Stimulated activated CD4-positive, alpha-beta T cell treated with anti-CD3 and anti-CD28 coated beads, Interleukin-4, amount 100 ng/mL, for 48 hours (primary cell): Measurements from ENCODE around the gene LRG1.

Experiments used
- DNase-seq, 2 donors: peaks; one replicate each; pipeline ENCODE4 v3.0.0-alpha.2; 2020; ENCODE audit warnings: low read depth in 2 of 2

LRG1 gene

DNA sequence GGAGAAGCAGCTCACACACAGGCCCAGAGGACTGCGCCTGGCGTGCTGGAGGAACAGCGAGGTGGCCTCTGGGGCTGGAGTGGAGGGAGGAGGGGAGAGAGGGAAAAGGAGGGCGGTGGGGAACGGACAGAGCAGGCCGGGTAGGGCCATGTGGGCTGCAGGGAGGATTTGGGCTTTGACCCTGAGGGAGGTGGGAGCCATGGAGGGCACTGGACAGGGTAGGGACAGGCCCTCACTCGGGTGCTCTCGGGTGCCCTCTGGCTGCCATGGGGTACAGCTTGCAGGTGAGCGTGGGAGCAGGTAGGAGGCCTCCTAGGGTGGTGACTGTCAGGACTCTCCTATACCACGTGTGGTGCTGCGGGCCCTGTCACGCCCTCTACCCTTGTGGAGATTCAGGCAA lies 44.4 kb downstream of the LRG1 start:
- DNase-seq: no peak

DNA sequence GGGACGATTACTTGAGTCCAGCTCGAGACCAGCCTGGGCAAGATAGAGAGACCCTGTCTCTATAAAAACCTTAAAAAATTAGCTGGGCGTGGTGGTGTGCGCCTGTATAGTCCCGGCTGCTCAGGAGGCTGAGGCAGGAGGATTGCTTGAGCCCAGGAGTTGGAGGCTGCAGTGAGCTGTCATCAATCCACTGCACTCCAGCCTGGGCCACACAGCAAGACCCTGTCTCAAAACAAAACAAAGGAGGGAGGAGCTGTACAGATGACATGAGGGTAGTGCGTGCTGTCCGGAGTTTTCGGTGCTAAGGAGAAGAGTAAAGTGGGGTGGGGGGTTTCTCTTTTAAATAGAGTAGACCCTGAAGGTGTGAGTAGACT lies 45.2 kb downstream of the LRG1 start:
- no peak for DNase-seq

DNA sequence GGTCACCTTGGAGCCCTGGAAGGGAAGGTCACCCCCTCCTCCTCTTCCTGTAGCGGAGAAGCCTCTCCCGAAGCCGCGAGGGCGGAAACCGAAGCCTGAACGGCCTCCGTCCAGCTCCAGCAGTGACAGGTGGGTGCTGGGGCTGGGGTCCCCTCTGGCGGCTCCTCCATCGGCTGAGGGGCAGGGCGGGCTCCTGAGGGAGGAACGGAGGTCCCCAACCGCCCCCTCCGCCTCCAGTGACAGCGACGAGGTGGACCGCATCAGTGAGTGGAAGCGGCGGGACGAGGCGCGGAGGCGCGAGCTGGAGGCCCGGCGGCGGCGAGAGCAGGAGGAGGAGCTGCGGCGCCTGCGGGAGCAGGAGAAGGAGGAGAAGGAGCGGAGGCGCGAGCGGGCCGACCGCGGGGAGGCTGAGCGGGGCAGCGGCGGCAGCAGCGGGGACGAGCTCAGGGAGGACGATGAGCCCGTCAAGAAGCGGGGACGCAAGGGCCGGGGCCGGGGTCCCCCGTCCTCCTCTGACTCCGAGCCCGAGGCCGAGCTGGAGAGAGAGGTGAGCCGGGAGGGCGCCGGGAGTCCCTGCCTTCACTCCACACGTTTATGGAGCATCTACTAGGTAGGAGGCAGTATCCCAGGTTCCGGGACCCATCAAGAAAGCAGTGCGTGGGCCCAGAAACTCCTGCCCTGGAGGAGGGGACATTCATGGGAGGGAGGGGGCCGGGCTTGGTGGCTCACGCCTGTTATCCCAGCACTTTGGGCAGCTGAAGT lies 45.7 kb downstream of the LRG1 start:
- no peak for DNase-seq

DNA sequence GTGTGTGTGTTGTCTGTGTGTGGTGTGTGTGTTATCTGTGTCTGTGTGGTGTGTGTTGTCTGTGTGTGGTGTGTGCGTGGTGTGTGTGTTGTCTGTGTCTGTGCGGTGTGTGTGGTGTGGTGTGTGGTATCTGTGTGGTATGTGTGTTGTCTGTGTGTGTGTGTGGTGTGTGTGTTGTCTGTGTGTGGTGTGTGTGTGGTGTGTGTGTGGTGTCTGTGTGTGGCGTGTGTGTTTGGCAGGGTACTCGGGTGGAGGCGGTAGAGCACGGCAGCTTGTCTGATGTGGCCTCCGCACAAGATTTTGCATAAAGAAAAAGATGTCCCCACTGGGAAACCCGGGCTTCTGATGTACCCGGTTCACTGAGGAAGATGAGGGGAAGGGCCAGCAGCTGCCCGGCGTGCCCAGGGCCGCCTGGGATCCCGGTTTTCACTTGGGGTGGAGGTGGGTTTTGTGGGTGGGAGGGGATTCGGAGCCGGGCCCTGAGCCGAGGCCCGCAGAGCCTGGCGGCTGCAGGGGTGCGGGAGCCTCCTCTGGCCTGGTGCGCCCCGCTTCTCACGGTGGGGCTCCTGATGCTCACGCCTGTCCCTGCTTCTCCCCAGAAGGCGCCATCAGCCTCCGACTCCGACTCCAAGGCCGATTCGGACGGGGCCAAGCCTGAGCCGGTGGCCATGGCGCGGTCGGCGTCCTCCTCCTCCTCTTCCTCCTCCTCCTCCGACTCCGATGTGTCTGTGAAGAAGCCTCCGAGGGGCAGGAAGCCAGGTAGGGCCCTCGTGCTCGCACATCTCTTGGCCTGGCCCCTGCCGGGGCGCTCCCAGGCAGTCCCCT lies 46.5 kb downstream of the LRG1 start:
- no peak for DNase-seq

DNA sequence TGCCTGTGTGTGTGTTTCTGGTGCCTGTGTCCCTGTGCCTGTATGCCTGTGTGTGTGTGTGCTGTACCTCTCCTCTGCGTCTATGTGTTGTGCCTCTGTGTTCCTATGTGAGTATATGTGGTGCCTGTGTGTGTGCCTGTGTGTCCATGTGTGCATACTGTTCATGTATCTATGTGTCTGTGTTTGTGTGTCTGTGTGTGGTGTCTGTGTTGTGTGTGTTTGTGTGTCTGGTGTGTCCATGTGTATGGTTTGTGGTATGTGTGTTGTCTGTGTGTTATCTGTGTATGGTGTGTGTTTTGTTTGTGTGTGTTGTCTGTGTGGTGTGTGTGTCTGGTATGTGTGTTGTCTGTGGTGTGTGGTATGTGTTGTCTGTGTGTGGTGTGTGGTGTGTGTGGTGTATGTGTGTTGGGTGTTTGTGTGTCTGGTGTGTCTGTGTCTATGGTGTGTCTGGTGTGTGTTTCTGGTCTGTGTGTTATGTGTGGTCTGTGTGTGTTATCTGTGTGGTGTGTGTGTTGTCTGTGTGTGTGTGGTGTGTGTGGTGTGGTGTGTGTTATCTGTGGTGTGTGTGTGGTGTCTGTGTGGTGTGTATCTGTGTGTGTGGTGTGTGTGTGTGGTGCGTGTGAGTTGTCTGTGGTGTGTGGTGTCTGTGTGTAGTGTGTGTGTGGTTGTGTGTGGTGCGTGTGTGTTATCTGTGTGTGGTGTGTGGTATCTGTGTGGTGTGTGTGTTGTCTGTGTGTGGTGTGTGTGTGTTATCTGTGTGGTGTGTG lies 47.3 kb downstream of the LRG1 start:
- DNase-seq: no peak

DNA sequence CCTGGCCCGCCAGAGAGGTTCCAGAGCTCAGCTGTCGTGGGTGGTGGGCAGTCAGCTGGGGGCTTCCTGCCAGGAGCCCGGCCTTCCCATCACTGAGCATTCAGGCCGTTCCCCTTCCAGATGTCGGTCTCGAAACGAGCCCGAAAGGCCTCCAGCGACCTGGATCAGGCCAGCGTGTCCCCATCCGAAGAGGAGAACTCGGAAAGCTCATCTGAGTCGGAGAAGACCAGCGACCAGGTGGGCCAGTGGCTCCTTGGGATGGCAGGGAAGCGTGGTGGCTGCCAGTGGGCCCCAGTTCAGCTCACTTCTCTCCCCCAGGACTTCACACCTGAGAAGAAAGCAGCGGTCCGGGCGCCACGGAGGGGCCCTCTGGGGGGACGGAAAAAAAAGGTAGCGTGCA lies 48.4 kb downstream of the LRG1 start:
- no peak for DNase-seq

DNA sequence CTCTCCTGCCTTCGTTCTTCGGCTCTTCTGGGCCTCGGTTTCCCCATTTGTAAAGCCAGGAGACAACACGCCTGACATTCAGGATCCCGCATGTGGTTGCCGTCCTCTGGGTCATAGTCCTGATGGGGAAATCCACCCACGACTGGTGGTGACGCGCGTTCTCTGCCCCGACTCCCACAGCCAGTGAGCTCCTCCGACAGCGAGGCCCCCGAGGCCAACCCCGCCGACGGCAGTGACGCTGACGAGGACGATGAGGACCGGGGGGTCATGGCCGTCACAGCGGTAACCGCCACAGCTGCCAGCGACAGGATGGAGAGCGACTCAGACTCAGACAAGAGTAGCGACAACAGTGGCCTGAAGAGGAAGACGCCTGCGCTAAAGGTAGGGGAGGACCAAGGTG lies 51.3 kb downstream of the LRG1 start:
- DNase-seq: no peak

DNA sequence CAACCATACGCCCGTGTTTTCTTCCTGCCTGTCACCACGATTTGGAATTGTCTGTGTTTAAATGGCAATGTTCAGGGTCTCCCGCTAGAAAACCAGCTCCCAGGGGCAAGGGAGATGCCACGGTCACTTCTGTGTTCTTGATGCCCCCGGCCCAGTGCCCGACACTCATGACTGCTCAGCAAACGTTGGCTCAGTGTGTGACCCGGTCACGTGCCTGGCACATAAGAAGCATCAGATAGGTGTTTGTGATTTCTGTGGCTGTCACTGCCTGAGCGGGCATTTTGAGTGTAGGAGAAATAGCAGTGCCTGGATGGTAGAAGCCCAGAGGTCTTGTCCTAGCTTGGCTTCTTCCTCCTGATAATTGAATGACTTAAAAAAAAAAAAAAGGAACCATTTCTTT lies 52.3 kb downstream of the LRG1 start:
- DNase-seq: no peak
